ENCODE results near the gene C1orf116.
"Not testable (repeated sequence)": the region's sequence is repeated elsewhere in the genome, so short reads cannot be mapped to it uniquely, and the experiment has no call there.

The C1orf116 gene

DNA sequence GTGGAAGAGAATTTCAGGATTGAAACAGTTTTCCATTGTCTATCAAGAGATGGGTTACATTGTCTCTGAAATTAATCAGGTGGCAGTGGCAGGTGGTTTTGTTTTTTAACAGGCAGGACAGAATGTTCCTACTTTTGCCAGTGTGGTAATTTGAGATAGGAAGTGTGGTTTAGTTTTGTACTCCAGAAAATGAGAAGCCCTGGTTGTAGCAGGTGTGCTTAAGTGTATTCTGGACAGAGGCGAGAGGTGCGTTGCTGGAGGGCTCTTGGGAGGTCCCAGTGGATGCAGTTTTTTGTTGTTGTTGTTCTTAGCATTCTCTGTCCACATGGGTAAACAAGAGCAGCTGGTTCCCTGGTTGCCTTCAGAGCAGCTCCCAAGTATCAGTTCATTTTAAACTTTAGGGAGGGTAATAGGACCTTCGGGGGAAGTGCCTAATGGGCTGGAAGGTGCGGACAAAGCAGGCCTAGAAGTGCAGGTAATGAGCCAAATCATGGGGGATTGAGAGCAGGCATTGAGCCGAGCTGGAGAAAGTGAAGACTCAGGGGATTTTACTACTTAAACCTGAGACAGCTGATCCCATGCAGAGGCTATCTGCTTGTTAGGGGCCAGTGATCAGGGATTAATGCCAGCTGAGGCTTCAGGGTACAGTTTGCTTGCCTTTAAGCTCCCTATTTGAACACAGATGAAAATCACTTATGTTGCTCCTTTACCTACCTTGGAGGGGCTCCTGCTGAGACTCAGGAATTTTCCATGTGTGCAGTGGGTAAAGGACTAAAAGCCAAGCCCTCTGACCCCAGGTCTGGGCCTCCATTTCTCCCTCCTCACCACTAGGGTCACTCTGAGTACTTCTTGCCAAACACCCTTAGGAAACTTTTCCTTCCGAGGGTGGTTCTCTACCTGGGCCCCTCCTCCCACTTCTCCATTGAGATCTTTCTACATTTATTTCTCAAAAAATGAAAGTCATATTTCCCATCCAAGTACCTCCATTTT is 26.6 kb upstream of the C1orf116 start:
- DNase-seq (ENCODE audit: low spot score), result no peak

DNA sequence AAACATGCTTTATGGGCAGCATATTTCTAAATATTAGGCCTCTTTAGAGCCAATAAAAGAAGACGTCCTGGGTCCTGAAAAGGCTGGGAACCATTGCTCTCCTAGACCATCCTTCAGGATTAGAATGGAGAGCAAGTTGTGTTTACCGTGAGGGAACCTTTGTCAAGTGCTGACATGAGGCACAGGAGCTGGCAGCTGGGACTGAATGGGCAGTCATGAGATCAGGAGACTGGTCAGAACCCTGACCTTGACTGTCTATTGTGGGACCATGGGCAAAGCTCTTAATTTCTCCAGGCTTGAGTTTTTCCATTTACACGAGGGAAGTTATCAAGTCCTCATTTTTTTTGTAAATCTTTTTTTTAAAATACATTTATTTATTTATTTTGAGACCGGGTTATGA is 25.7 kb upstream of the C1orf116 start:
- no peak for DNase-seq (ENCODE audit: low spot score)

DNA sequence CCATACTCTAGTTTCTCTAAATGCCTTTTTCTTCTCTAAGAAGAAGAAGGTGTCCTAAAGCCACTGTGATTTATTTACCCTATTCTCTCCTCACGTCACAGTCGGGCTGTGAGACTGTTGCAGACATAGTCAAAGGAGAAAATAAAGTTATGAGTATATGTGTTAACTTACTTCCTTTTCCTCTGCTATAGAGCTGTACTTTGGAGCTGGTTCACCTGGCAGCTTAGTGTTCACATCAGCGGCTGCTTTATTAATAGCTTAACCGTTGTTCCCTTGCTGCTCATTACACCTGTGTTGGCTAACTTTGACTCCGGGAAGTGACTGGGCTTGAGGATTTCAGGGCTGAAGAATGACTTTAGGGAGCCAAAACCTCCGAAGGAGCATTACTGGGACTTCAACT is 24.1 kb upstream of the C1orf116 start:
- DNase-seq (ENCODE audit: low spot score), result no peak

DNA sequence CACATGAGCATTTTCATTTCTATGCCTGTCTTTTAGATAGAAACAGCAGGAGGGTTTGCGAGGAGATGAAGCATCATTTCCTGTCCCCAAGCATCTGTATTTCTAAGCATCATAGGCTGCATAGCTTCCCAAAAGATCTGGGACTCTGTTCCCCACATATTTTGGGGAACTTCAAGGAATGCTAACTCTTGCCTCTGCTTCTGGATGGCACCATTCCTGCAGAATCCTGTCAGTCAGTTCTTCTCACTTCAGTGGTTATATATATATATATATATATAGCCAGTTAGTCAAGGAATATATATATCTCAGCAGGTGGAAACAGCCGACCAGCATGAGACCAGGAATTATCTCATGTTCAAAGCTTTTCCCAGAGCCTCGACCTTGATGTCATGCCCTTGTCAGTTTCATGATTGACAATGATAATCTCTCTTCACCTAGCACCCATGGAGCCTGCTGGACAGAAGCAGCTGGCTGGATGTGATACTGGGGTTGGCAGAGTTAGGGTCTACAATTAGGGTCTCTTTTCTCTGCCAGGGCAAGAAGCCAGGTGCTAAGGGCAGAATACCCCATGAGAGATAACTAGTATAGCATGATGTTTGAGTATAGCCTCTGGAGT is 22.9 kb upstream of the C1orf116 start:
- no peak for DNase-seq (ENCODE audit: low spot score)

DNA sequence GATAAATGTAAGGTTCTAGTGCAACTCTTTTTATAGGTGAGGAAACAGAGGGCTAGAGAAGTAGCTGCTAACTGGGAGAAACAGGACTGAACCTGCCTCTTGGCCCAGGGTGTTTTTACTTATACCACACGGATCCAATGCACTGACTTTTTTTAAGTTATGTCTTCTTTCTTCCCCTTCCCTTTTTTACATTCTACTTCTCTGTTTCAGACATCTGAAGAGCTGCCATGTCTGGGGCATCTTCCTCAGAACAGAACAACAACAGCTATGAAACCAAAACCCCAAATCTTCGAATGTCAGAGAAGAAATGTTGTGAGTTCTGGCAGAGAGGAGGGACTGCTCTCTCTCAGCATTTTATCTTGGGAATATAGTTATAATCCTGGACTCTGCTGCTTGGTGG is 21.9 kb upstream of the C1orf116 start:
- DNase-seq (ENCODE audit: low spot score), result no peak

DNA sequence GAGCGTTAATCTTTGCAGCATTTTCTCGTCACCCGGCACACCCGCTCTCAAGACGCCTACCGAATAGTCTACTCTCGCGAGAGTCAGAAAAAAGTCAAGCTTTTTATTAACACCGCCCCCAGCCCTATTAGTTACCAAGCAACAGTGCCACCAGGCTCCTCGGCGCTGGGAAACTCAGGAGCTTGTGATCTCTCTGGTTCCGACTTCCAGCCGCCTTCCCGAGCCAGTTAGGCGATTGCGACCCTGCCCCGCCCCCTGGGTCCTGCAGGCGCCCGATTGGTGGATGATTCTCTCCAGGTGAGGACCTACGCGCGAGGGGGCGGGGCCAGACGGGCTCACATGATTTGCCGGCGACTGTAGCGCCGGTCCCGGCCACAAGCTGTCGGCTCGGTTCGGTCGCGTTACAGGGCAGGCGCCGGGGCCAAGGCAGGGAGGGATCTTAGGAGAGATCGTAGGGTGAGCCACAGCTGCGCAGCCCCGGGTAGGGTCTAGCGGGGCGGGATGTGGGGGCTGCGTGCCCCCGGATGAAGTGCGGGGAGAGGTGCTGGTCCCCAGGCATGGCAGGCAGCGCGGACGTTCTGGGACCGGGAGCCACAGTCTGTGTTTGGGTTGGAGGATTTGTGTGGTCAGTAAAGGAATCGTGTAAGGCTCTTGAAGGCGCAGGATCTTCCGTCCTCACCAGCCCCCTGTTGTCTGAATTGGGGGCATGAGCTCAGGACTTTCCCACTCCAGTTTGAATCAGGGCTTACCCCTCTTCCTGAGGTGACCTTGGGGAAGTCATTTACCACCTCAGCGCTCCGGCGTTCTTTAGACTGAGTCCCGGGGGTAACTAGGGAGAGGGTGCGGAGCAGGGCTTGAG is 20.6 kb upstream of the C1orf116 start, which contains the start of gene PFKFB2:
PFKFB2 (plus strand) TSS at position 365 of the 859 bp plus-strand sequence. CDS start 1,443 bp downstream, outside the sequence.
- peak; percentile 91 for DNase-seq (ENCODE audit: low spot score)

DNA sequence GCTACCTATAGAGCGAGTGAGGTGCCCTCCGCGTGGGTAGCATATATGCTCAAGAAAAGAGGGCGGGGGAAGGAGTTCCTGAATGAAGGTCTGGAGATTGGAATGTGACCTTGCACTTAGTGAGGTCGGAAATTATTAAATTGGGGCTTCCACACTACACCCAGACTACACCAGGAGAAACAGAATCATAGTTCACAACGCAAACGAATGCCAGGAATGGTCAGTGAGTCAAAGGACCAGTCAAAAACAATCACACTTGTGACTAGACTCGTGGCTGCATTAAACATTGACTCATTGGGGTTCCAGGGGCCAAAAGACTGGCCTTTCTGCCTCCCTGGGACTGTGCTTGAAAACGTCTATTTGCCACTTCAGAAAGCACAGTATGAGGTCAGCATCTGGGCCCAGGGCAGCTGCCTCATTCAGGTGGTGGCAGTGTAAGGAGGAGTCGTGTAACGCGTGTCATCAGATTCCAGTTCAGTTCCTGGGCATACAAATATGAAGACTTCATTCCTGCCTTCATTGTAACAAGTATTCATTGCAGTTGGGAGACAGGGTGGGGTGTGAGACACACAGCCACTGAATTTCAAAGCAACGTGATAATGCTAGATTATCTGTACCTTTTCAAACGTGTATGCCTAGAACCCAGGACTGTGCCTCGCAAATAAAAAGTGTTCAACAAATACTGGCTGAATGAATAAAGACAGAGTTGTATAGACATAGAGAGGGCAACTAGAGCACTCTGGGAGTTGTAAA is 18.8 kb upstream of the C1orf116 start, which contains the start of gene YOD1:
YOD1 (minus strand) TSS at position 18 of the 753 bp plus-strand sequence. CDS start 178 bp downstream, outside the sequence.
- DNase-seq (ENCODE audit: low spot score), result peak; percentile 27

DNA sequence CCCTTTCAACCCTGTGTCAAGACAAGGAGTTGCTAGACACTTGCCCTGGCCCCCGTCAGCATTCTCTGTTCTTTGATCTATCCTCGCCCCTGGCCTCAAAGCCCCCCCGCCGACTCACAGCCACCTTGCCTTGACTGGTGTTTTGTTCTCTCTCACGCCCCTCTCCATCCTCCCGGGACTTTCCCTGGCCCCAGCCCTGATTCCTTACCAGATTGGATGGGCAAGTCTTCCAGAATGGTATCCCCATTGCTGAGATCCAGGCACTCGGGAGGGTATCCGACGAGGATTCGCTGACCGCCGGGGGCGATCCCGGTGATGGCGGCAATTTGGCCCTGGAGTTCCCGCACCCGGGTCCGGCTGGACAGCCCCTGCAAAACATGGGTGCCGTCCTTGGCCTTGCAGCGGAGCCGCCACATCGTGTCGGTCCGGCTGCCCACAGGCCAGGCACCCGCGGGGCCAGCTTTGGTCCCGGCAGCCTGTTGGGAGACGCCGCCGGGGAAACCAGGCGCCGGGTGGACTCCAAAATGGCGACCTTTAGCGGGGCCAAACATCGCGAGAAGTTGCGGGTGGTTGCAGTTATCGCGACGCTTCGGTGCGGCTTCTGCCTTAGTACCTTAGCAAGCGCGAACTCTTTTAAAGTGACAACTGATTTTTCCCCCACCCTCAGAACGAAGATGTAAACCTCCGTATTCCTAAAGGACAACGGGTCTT is 18.1 kb upstream of the C1orf116 start:
- DNase-seq (ENCODE audit: low spot score), result peak; percentile 90

DNA sequence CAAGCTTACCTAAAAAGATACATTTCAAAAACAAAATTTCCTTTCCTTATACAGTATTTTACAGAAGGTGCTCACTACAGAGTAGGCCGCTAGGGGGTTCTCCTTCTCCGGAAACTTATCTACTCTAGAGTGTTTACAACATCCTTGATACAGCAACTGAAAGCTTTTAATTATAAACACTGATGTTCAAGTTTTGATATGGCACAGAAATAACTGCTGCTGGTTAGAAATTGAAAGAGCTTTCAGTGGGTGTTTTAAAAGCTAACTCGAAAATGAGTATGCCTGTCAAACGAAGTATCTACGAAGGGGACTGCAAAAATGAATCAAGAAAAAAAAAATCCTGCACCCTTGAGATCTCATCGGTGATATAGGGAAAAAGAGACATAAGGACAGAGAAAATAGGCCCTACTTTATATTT is 17.4 kb upstream of the C1orf116 start:
- DNase-seq (ENCODE audit: low spot score), result peak; percentile 51

DNA sequence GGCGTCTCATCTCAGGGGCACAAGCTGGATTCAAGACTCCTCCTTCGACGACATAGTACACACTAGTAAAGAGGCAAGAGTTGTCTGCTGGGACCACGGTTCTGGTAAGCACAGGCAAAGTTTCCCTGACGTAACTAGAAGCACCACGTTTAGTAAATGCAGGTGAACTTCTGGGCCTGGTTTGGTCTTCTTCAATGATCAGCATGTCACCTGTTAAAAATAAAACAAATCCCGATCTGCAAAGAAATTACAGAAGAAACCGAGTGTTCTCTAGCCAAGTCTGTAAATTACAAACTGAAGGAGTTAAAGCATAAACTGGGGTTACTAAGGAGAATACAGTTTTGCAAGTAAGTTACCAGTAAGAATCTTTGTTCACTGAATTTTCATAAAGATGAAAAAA is 17.0 kb upstream of the C1orf116 start:
- DNase-seq (ENCODE audit: low spot score), result no peak

DNA sequence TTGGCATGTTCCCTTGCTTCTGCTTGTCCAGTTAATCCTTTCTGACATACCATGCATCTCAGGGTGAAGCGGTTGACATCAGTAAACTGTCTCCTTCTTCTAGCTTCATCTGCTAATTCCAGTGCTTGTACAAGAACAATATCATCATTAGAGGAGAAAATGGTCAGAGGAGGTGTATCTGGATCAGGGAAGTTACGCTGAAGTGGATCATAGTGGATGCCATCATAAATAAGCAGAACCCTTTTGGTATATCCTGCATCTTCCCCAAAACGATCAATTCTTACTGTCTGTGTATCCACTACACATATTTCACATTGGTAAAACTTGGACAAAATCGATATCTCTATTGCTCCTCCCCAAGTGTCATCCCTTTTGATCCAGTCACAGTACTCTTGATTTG is 16.5 kb upstream of the C1orf116 start:
- DNase-seq (ENCODE audit: low spot score), result no peak

DNA sequence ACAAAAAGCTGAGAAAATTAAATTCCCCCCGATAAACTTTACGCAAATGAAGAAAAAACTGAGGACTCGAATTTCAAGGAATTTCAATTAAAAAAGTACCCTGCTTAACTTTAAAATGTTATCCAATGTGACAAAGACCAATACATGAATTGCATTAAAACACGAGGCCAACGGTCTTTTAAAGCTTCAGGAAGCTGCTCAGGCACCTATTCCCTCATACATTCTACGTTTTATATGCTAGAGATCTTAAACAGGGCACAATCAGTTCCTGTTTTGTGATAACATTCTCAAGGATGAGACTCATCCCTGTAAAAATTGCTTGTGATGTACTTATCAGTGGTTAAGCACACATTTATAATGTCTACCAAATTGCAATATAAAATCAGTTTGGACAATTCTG is 15.5 kb upstream of the C1orf116 start:
- no peak for DNase-seq (ENCODE audit: low spot score)

DNA sequence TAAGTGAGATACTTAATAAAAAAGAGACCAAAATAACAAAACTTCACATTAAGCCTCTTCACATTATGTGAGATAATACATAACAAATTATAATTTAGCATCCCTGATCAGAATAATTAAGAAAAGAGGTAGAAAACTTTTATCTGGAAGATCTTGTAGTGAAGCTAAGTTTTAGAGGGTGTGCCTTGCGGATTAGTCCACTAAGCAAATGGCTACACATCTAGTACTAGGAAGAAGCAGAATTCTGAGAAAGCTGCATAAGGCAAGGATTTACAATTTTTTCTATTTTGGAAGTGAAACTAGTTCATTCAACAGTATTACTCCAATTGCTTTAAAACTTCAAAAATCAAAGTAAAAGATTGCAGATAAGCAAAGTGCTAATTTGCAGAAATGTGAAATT is 14.9 kb upstream of the C1orf116 start:
- no peak for DNase-seq (ENCODE audit: low spot score)

DNA sequence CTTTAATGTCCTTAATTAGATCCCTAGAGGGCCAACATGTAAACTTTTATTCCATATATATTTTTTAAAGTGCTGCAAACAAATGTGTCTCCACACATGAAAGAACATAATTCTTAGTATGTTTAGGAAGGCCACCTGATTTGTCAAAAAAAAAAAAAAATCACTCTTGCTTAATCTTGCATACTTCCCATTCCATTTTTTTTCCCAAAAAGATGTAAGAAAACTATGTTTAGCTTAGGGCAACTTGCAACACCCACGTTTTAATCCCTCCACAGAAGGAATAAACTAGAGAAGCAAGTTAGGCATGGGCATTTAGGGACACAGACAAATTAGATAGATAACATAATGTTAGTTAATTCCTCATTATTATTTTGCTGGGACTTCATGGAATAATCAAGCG is 12.9 kb upstream of the C1orf116 start:
- no peak for DNase-seq (ENCODE audit: low spot score)

DNA sequence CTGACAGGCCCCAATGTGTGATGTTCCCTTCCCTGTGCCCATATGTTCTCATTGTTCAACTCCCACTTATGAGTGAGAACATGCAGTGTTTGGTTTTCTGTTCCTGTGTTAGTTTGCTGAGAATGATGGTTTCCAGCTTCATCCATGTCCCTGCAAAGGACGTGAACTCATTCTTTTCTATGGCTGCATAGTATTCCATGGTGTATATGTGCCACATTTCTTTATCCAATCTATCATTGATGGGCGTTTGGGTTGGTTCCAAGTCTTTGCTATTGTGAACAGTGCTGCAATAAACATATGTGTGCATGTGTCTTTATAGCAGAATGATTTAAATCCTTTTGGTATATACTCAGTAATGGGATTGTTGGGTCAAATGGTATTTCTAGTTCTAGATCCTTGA is 8.8 kb upstream of the C1orf116 start:
- DNase-seq (ENCODE audit: low spot score), result not testable (repeated sequence)

DNA sequence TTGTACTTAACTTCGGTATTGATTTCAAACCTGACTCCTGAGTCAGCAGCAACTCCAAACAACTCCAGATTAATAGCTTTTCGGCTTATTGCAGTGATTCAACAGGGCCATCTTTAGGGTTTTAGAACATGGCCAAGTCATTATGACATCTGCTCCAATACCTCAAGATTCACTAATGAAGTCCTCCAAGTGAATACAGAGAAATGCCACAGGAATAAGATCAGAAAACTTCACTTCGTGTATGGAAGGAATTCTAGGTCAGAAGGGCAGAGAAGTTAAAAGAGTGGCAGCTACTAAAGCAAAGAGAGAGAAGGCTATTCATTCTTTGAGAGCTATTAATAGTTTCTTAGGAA is 7.6 kb upstream of the C1orf116 start:
- peak; percentile 59 for DNase-seq (ENCODE audit: low spot score)

DNA sequence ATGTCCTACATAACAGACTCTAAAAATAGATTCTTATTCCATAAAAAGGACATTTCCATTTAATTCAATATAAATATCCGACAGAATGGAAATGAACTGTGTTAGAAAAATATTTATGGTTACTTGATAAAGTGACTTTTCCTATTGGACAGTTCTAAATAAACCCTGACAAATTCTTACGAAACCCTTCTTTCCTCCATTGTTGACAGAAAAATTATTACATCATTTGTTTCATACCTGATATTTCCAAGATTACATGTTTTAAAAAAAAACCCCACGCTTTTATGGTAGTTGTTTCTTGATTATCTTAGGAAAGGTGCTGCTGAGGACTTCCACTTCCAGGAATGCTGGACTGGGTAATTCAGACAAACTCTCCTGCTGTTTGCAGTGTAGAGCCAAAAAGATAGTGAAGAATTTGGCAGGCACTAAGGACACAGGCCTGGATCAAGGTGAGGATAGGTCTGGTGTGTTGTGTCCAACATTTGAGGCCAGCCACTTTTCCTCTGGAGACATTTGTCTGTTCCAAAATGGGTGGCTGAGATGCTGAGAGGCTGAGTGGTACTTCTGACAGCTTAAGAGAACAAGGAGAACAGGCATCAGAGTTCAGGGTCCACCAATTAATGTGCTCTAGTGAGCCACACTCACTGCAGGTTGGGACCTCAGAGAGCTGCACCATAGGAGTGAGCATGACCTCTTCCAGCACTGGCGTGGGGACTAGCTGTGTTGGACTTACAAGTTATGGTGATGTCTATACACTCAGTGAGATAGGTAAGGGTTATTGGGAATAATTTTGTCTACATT is 7.0 kb upstream of the C1orf116 start:
- DNase-seq (ENCODE audit: low spot score), result no peak

DNA sequence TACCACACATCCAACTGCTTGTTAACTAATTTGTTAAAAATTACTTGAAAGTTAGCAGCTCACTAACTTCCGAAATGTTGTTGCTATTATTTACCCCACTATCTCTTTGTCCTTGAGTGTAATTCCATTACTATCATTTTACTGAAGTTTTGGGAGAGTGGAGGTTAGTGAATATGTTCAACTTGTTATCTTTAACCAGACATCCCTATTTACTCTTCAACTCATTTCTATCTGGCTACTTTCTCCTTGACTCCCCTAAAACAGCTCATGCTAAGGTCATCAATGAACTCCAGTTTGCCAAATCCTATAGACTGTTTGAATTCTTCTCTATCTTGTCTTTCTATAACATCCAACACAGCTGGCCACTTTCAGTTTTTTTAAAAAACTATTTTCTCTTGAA is 4.3 kb upstream of the C1orf116 start:
- no peak for DNase-seq (ENCODE audit: low spot score)

DNA sequence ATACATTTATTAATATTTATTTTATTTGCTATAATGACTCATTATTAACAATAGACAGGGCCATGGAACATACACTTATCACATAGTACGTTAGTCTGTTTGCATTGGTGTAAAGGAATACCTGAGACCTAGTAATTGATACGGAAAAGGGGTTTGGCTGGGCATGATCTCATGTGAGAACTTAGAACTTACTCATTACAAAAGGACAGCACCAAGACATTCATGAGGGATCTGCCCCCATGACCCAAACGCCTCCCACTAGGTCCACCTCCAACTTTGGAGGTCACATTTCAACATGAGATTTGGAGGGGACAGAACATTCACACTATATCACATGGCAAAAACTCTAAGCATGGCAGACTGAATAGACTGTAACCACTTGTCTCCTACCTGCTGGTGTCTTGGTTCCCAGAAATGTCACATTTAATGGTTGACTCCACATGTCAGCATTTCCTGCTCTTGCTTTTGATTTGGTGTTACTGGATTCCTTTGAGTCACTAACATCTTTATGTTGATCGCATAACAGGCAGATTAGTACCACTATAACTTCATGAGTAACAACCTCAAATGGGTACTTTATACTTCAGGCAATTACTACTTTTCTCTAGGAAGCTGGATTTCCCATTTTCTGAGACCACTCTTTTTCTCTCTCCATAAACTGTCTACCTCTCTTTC is 3.5 kb upstream of the C1orf116 start:
- DNase-seq (ENCODE audit: low spot score), result no peak
